Measurements from ENCODE around the gene SH3PXD2A. TPM values are rescaled to one million over a fixed set of nuclear protein-coding genes. Genes with fewer than 3 reads are reported as not detected.

SH3PXD2A gene
- total and polyA plus RNA-seq, 2 of the 4 experiments (the other 2 are of a cell fraction) = 6.3 to 23.0 TPM

- intact Hi-C loops (cut with micrococcal nuclease) = loop anchor here (5.0 kb wide), 1 partner anchor 260 kb away; the partner anchor contains the start of gene SH3PXD2A
- peaks cover 3% of the 10 kb centered on the region; the same call in 1 of the 2 replicates for H3K9me1 ChIP-seq (ENCODE audit: insufficient read depth, low read length)
- no peaks in the 10 kb centered on the region for H3K9me3 ChIP-seq (ENCODE audit: control insufficient read depth, insufficient read depth, low read length)
- WGBS, 2 experiments (ENCODE audit: extremely low coverage in 2 of 2, insufficient read length in 1 of 2) = 67% methylated on average over 2 of the region's 6 CpGs; no CpG with 5 or more reads in 1 of the 2 experiments
- H3K27me3 ChIP-seq (ENCODE audit: control insufficient read depth, insufficient read depth, low read length) = no peaks in the 10 kb centered on the region
- no peak overlapping the region for H4K91ac ChIP-seq (ENCODE audit: insufficient read depth, low read depth, low read length)
- in situ Hi-C loops (cut with MboI; ENCODE audit: low sequenced_read_pairs) = loop anchor here (10.0 kb wide), 1 partner anchor 258 kb away; the partner anchor contains the start of gene SH3PXD2A
- no peak for ATAC-seq (ENCODE audit: low read depth)
- no peak overlapping the region for H2BK15ac ChIP-seq (ENCODE audit: low read depth, low read length)
- H4K5ac ChIP-seq (ENCODE audit: low read depth, low read length) = no peak overlapping the region
- no peak overlapping the region for H2BK20ac ChIP-seq (ENCODE audit: low read depth, low read length)
- no peak overlapping the region for H4K8ac ChIP-seq (ENCODE audit: low read depth in 2 of 2, low read length in 2 of 2)
- no peak overlapping the region for H3K18ac ChIP-seq (ENCODE audit: low read depth, low read length)
- peaks cover 0 to 21% of the 10 kb centered on the region in 2 experiments; a peak in 1 of 4 replicates for H3K79me1 ChIP-seq (ENCODE audit: low read depth in 1 of 2, low read length in 2 of 2)
- dilution Hi-C loops (cut with HindIII; ENCODE audit: low sequenced_read_pairs, unreplicated experiment) = no loop called here
- no peak overlapping the region for H3K9ac ChIP-seq (ENCODE audit: low read depth, low read length)
- no peak overlapping the region for H2AK9ac ChIP-seq (replicated peaks; ENCODE audit: low read depth, low read length, poor library complexity)
- H3K56ac ChIP-seq (ENCODE audit: extremely low read depth, insufficient read depth, low read length) = no peak overlapping the region
- no peak overlapping the region for H3K14ac ChIP-seq (replicated peaks; ENCODE audit: low read depth, low read length)
- ChIA-PET POLR2A (ENCODE audit: unreplicated experiment) (no interaction called here), CTCF (no interaction called here)
- H2AK5ac ChIP-seq (ENCODE audit: low read depth, low read length) = no peak overlapping the region
- H3K4me3 ChIP-seq (ENCODE audit: insufficient read depth, low read depth, low read length) = no peak overlapping the region
- TF ChIP-seq RAD21 (IDR thresholded peaks at IDR 0.05; ENCODE audit: low read length) = no peak
- TF ChIP-seq FOS (IDR thresholded peaks at IDR 0.05; ENCODE audit: low read depth, low read length) = no peak
- no peak for TF ChIP-seq MAFK (IDR thresholded peaks at IDR 0.05; ENCODE audit: low read depth, low read length)
- TF ChIP-seq POLR2A (IDR thresholded peaks at IDR 0.05; ENCODE audit: low read depth, low read length) = no peak
- no peak for TF ChIP-seq BHLHE40 (IDR thresholded peaks at IDR 0.05; ENCODE audit: low read depth, low read length)
- TF ChIP-seq NFE2L2 (IDR thresholded peaks at IDR 0.05; ENCODE audit: low read depth, low read length) = no peak
- no peak for TF ChIP-seq ELK1 (IDR thresholded peaks at IDR 0.05; ENCODE audit: borderline replicate concordance, low read depth, low read length)
- TF ChIP-seq USF2 (IDR thresholded peaks at IDR 0.05; ENCODE audit: low read depth, low read length) = no peak
- no peak for TF ChIP-seq MXI1 (IDR thresholded peaks at IDR 0.05; ENCODE audit: borderline replicate concordance, low read depth, low read length)
- TF ChIP-seq CHD1 (IDR thresholded peaks at IDR 0.05; ENCODE audit: low read depth, low read length) = no peak
- no peak overlapping the region for H3K23ac ChIP-seq (ENCODE audit: low read depth, low read length)
- DNase-seq = no peak
- no peak overlapping the region for H3K27ac ChIP-seq (ENCODE audit: insufficient read depth, low read length)
- peaks cover 12% of the 10 kb centered on the region; the same call in 1 of the 2 replicates for H3K36me3 ChIP-seq (ENCODE audit: control insufficient read depth, insufficient read depth, low read length)
- no peak overlapping the region for H3K4me2 ChIP-seq (ENCODE audit: low read depth, low read length)
- no peak overlapping the region for H2BK120ac ChIP-seq (ENCODE audit: low read depth, low read length)
- no TSS peak for BruUV-seq (replicated peaks)
- no peaks in the 10 kb centered on the region; the same call in 1 of the 2 replicates for H3K4me1 ChIP-seq (ENCODE audit: control insufficient read depth, insufficient read depth, low read length)
- peaks cover 23% of the 10 kb centered on the region for H4K20me1 ChIP-seq (ENCODE audit: insufficient read depth, low read length)
- H2AFZ ChIP-seq (replicated peaks; ENCODE audit: low read length, poor library complexity) = no peak overlapping the region
- no peak overlapping the region for H2BK5ac ChIP-seq (ENCODE audit: low read depth, low read length, poor library complexity, severe bottlenecking)
- no peak overlapping the region for H3K4ac ChIP-seq (ENCODE audit: low read depth, low read length)
These were observed 258.4 kb downstream of the SH3PXD2A start for GRCh38 chr10:103597003-103597402.
